Lung (tissue), 12 donors: ENCODE measurements around the gene ACTN4. TPM values are rescaled to one million over a fixed set of nuclear protein-coding genes. Genes with fewer than 3 reads are reported as not detected.

Experiments used
- ATAC-seq: fragments of 200-7000 bp; cut with Tn5 transposase; one replicate; pipeline ENCODE4 v1.9.1; 2020; ENCODE audit warnings: moderate number of reproducible peaks; ENCODE audit not compliant: insufficient read depth, low FRiP score
- DNase-seq, 3 donors: peaks; one replicate each; pipeline ENCODE4 v3.0.0-alpha.2; 2013 to 2017
- H3K27ac ChIP-seq, 2 donors: one replicate each; pipeline ENCODE4 v1.5.1; 2013; ENCODE audit warnings: mild to moderate bottlenecking in 2 of 2, moderate library complexity in 2 of 2, control low read depth in 1 of 2, inconsistent platforms in 1 of 2, low read depth in 1 of 2, low read length in 1 of 2
- H3K27me3 ChIP-seq, 3 donors: one replicate each; pipeline ENCODE4 v1.5.1; 2013; ENCODE audit warnings: low read length in 2 of 3; ENCODE audit not compliant: control insufficient read depth in 3 of 3, insufficient read depth in 3 of 3
- H3K36me3 ChIP-seq, 4 donors: one replicate each; pipeline ENCODE4 v1.5.1; 2013; ENCODE audit warnings: low read length in 4 of 4, mild to moderate bottlenecking in 1 of 4, moderate library complexity in 1 of 4; ENCODE audit not compliant: control insufficient read depth in 4 of 4, insufficient read depth in 4 of 4
- H3K4me1 ChIP-seq, 5 donors: one replicate each; pipeline ENCODE4 v1.5.1; 2013; ENCODE audit warnings: low read length in 5 of 5, mild to moderate bottlenecking in 2 of 5, moderate library complexity in 1 of 5; ENCODE audit not compliant: control insufficient read depth in 5 of 5, insufficient read depth in 5 of 5
- H3K4me3 ChIP-seq: one replicate; pipeline ENCODE4 v1.5.1; 2013; ENCODE audit warnings: mild to moderate bottlenecking, control low read depth, moderate library complexity
- H3K9ac ChIP-seq, 2 donors: one replicate each; pipeline ENCODE4 v1.5.1; 2013; ENCODE audit warnings: low read length in 2 of 2, control low read depth in 1 of 2; ENCODE audit not compliant: insufficient read depth in 1 of 2
- H3K9me3 ChIP-seq, 4 donors: one replicate each; pipeline ENCODE4 v1.5.1; 2013; ENCODE audit warnings: low read length in 3 of 4, mild to moderate bottlenecking in 1 of 4, moderate library complexity in 1 of 4; ENCODE audit not compliant: control insufficient read depth in 4 of 4, insufficient read depth in 3 of 4
- CTCF ChIP-seq: IDR thresholded peaks from 2 replicates; pipeline ENCODE4 v1.5.1; 2012; ENCODE audit warnings: mild to moderate bottlenecking; ENCODE audit errors: control extremely low read depth, extremely low read depth
- WGBS, 2 donors: extraction: QIAGEN DNeasy Blood & Tissue Kit; methylation state at CpG; one replicate each; pipeline ENCODE4 v1.1.7; 2013; 5-methylcytosine and 5-hydroxymethylcytosine counted together
- polyA plus RNA-seq, 2 donors: library from polyadenylated mRNA; stranded (reverse); fragments of 200-250 nt; gene quantifications; one replicate each; pipeline ENCODE4 v1.2.1, GENCODE V29; 2013
- total RNA-seq, 2 donors: library from RNA; depleted of rRNA in 1 of 2; stranded (reverse); fragments of >200 nt in 1 of 2; gene quantifications; one replicate each; pipeline ENCODE4 v1.2.1, GENCODE V29; 2014 to 2021
- donor health status: control.
- donor health status: control.
- donor health status: Bipolar disorder and iron deficiency.
- donor health status: healthy.
- donor health status: DM: yes; HTN: yes; CAD: no.

ACTN4 gene
- total and polyA plus RNA-seq, 4 donors, result 229 to 552 (median 367) TPM

DNA sequence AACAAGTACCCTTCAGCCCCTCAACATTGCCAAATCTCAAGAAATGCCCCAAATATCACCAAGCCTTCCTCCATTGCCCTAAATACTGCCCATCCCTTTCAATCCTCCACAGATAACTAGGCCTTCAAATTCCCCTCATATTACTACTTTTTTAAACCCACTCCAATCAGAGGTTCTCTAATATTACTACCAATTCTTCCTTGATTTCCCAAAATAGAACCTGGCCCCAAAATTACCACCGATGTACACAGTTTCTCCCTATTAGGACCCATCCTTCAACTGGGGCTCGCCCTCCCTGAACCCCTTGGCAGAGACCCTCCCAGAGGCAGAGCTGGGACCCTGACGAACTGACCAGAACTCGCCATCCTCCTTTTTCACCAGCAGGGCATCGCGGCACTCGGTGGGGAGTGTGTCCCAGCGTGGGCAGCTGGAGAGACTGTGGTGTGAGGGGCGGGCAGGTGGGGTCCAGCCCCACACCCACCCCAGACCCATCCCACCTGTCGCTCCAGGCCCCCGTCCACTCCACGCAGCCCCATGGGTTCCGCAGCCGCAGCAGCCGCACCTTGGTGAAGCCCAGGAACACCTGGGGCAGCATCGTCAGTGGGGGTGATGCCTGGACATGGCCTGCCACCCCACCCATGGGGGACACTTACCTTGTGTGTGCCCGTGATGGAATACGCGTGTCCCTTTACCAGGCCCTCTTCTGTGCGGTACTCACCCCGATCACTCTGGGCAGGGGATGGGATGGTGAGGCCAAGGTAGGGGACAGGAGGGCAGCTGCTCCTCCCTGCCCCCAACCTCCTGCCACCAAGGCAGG lies 90.7 kb downstream of the ACTN4 start:
- 96% methylated on average over 21 of the region's 21 CpGs for WGBS, 2 donors
- Histone ChIP-seq H3K9me3 (no peaks in the 10 kb centered on the region), H3K27me3 (peaks cover 0 to 3% (median 0%) of the 10 kb centered on the region in 3 donors), H3K4me3 (no peak overlapping the region), H3K27ac (no peak overlapping the region), H3K9ac (no peak overlapping the region), H3K4me1 (peaks cover 0 to 9% (median 0%) of the 10 kb centered on the region in 5 donors), H3K36me3 (no peaks in the 10 kb centered on the region)
- no peak for ATAC-seq
- no peak for TF ChIP-seq CTCF
- no peak for DNase-seq

DNA sequence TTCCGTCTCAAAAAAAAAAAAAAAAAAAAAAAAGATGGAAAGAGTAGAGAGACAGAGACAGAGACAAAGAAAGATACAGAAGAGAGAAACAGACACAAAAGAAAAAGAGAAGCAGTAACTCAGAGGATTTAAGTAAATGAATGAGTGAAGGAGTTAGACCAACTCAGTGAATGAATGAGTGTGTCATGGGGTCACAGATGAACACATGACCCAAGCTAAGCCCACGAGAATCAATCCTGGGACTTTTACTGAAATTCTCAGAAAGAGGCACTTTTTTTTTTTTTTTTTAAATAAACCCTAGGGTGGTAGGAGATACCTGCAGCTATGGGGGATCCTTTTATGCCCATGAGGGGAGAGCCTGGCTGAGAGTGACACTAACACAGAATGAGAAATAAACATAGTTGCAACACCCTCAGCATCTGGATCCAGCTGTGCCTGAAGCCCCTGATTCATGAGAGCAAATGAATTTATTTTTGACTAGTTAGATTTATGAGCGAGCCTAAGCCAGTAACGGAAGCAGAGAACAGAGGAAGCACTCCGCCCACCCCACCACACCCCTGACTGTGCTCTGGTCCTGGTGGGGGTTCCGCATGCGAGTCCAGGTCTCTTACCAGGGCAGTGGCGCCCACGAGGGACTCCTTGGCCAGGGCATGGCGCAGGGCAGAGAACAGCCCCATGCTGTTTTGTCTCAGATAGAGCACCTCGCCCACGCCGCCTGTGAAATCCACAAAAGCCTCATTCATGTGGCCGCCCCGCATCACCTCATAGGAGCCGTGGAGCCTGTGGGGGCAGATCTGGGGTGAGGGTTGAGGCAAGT lies 92.2 kb downstream of the ACTN4 start:
- DNase-seq, result no peak
- Histone ChIP-seq H3K27ac (no peak overlapping the region), H3K9me3 (no peaks in the 10 kb centered on the region), H3K4me3 (no peak overlapping the region), H3K9ac (no peak overlapping the region), H3K4me1 (peaks cover 0 to 6% (median 0%) of the 10 kb centered on the region in 5 donors), H3K36me3 (no peaks in the 10 kb centered on the region), H3K27me3 (peaks cover 0 to 3% (median 0%) of the 10 kb centered on the region in 3 donors)
- WGBS, 2 donors, result 82 to 84% methylated on average over 16 of the region's 16 CpGs
- ATAC-seq, result no peak
- no peak for TF ChIP-seq CTCF

DNA sequence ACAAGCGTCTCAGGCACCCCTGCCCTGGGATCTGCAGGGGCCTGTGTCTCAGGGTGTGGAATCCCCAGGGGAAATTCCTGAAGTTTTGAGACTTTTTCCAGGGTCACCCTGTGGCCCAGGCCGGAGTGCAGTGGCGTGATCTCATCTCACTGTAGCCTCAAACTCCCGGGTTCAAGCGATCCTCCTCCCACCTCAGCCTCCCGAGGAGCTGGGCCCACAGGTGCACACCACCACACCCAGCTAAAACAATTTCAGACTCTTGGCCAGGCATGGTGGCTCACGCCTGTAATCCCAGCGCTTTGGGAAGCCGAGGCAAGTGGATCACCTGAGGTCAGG lies 92.8 kb downstream of the ACTN4 start:
- no peak for DNase-seq
- peaks cover 0 to 5% (median 0%) of the 10 kb centered on the region in 5 donors for H3K4me1 ChIP-seq
- no peaks in the 10 kb centered on the region for H3K9me3 ChIP-seq
- 91 to 94% methylated on average over 9 of the region's 9 CpGs for WGBS, 2 donors
- ATAC-seq, result no peak
- H3K27me3 ChIP-seq, result peaks cover 0 to 3% (median 0%) of the 10 kb centered on the region in 3 donors
- H3K4me3 ChIP-seq, result no peak overlapping the region
- no peak overlapping the region for H3K27ac ChIP-seq
- H3K36me3 ChIP-seq, result no peaks in the 10 kb centered on the region
- no peak overlapping the region for H3K9ac ChIP-seq
- no peak for TF ChIP-seq CTCF
